GM21447 (cell line): ENCODE measurements around the gene GGA2.
"Not testable (repeated sequence)": the region's sequence is repeated elsewhere in the genome, so short reads cannot be mapped to it uniquely, and the experiment has no call there.

ENCODE experiments used
- ATAC-seq: cut with Tn5 transposase; IDR thresholded peaks from one replicate; pipeline ENCODE4 v1.9.1; 2021; ENCODE audit not compliant: unreplicated experiment

GGA2 gene

DNA sequence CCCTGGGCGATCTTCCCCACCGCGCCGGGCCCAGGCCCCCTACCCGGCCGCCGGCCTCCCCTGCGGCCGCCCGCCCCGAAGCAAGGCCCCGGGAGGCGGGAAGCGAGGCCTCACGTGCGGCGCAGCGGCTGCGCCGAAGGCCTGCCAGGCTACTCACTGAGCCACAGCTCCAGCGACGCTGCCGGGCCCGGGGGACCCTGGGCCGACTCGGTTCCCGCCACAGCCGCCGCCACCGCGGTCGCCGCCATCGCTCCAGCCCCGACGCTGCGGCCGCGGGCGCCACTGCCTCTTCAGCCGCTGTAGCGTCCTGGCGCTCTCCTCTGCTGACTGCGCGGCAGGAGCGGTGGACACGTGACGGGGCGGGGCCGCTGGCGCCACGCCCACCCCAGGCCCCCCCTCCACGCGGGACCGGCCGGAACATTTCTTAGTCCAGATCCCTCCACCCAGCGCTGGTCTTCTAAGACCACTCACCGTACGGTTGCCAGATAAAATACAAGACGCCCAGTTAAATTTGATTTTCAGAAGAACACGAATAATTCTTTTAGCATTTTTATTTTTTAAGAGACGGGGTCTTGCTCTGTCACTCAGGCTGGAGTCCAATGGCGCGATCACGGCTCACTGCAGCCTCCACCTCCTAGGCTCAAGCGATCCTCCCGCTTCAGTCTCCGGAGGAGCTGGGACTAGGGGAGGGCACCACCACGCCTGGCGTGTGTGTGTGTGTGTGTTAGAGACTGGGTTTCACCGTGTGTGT is at the start of gene GGA2:
GGA2 (minus strand) TSS at position 331 of the 751 bp plus-strand sequence; CDS start at position 248, 83 bp downstream.
- peak; percentile 67 for ATAC-seq

DNA sequence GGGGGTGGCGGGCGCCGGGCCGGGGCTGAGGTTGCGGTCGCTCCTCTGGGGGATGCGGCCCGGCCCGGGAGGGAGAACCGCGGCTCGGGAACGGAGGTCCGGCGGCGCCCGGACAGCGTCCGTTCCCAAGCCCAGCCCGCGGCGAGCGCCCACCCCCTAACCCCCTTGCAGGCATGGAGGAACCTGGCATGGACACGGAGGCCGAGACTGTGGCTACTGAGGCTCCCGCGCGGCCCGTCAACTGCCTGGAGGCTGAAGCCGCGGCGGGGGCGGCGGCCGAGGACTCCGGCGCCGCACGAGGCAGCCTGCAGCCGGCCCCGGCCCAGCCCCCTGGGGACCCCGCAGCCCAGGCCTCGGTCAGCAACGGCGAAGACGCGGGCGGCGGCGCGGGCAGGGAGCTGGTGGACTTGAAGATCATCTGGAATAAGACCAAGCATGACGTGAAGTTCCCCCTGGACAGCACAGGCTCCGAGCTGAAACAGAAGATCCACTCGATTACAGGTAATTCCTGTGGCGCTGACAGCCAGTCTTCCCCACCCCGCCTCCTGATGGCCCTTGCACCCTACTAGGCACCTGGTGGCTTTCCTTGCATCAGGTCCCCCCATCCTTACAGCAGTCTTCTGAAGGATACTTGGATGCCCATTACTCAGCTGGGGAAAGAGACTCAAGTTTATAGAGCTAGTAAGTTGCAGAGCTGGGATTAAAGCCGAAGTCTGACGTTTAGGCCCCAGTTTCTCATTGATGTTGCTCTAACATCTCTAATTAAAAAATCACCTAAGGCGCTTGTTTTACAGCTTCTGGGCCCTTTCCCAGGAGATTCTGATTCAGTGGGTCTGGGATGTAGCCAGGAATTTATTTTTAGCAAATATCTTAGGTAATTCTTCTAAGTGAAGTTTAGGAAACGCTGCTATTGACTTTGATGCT is 47.7 kb upstream of the GGA2 start:
- ATAC-seq, result peak; percentile 1

GRCh38 chr16:23556881-23557778 is 46.8 kb upstream of the GGA2 start, which contains the start of the genes EARS2 and UBFD1:
Gene EARS2 (minus strand): TSS chr16:23557350. CDS start chr16:23557343, 7 bp downstream.
Gene UBFD1 (plus strand): TSS chr16:23557727. CDS start chr16:23557743, 16 bp downstream.
- ATAC-seq, result peak; percentile 92

DNA sequence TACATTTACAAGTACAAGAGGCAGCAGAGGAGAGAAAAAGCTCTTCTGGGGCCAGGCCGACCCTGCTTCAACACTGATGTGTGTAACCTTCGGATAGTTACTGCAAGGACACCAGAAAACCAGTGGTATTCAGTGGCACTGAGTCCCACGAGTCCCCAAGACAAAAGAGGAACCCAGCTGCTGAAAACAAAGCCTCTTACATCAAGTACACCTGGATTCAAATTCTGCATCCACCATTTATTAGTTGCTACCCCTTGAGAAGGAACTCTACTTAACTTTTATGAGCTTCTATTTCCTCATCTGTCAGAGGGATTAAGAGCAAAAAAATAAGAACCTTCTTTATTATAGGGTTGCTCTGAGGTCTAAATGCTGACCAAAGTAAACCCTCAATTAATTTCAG is 44.2 kb upstream of the GGA2 start:
- no peak for ATAC-seq

DNA sequence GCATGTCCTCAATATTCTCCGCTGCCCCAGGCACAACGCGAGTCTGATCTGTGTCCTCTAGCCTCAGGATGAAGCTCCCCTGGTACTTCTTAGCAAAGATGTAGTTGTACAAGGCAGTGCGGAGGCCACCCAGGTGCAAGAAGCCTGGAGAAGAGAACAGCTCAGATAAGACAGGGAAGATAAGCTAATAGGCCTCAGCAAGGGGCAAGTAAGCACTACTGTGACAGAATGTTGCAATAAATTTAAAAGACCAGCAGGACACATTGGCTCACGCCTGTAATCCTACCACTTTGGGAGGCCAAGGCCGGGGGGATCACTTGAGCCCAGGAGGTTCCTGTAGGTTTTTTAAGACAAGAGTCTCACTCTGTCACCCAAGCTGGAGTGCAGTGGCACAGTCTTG is 41.9 kb upstream of the GGA2 start:
- ATAC-seq, result no peak

- no peak for ATAC-seq
These were observed 39.6 kb upstream of the GGA2 start for GRCh38 chr16:23549938-23550337.

- no peak for ATAC-seq
These were observed 34.1 kb upstream of the GGA2 start for GRCh38 chr16:23544436-23544835.

GRCh38 chr16:23540817-23541178 is 30.5 kb upstream of the GGA2 start:
- not testable (repeated sequence) for ATAC-seq

- no peak for ATAC-seq
These were observed 29.9 kb upstream of the GGA2 start for GRCh38 chr16:23539984-23540816.

DNA sequence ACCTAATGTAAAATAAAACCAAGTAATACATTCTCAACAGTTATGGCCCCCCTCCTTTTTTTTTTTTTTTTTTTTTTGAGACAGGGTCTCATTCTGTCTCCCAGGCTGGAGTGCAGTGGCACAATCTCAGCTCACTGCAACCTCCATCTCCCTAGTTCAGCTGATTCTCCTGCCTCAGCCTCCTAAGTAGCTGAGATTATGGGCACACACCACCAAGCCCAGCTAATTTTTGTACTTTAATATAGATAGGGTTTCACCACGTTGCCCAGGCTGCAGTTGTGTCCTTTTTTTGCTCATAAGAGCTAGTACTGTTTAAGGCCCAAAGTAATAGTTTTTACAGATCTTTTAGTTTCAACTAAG is 28.6 kb upstream of the GGA2 start:
- no peak for ATAC-seq

DNA sequence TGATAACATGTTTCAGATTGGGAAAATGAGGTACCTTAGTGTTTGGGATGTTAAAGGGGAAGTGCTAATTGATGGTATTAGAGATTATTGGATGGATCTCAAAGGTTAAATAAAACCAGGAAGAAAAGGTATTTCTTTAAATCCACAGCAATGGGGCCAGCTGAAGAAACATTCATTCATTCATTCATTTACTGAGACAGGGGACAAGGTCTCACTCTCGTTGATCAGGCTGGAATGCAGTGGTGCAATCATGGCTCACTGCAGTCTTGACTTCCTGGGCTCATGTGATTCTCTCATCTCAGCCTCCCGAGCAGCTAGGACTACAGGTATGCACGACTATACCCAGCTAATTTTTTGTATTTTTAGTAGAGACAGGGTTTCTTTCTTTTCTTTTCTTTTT is 27.1 kb upstream of the GGA2 start:
- no peak for ATAC-seq

DNA sequence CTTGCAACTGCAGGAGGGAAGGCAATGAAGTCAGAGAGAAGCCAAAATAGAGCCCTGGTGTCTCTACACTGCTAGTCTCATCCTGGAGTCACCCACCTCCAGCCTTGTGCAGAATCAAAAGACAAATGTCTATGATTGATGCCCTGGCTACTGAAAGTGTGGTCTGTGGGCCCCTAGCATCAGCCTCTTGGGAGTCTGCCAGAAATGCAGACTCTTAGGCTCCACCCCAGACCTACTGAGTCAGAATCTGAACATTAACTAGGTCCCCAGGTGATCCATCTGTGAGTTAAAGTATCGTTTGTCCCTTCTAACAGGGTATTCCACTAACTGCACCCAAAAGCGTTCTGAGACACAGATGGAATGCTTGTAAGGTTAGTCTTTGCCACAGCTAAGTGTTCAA is 25.6 kb upstream of the GGA2 start:
- ATAC-seq, result no peak

- no peak for ATAC-seq
These were observed 24.9 kb upstream of the GGA2 start for GRCh38 chr16:23534868-23535860.

DNA sequence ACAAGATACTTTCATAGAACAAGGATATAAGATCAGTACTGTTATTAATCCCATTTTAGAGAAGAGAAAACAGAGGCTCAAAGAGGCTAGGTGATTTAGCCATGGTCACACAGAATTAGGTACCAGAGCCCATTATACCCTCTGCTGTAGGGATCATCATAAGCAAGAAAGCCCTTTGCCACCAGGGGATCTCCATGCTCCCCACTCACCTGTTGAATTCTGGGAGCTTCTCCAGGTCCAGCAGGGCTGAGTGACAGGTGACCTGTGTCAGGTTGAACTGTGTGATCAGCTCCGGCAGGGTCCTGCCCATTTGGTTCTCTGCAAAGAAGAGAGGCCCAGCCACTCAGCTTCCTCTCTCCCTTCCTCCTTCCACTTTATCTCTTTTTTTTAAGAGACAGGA is 22.2 kb upstream of the GGA2 start:
- no peak for ATAC-seq

- no peak for ATAC-seq
These were observed 19.8 kb upstream of the GGA2 start for GRCh38 chr16:23530062-23530461.

- ATAC-seq, result no peak
These were observed 18.5 kb upstream of the GGA2 start for GRCh38 chr16:23528644-23529310.

GRCh38 chr16:23527961-23528643 is 17.8 kb upstream of the GGA2 start:
- no peak for ATAC-seq

GRCh38 chr16:23524886-23525285 is 14.6 kb upstream of the GGA2 start:
- ATAC-seq, result no peak
